ENCODE data around the gene ARHGAP28.

GRCh38 chr18:6854811-6855210, 125.3 kb downstream of the ARHGAP28 start:
- TF ChIP-seq EP300 (IDR thresholded peaks at IDR 0.05; ENCODE audit: borderline replicate concordance) (no peak), EGR1 (IDR thresholded peaks at IDR 0.05) (no peak), RAD21 (IDR thresholded peaks at IDR 0.05; ENCODE audit: low read depth) (no peak), TCF12 (IDR thresholded peaks at IDR 0.05; ENCODE audit: low read depth) (no peak), TEAD4 (IDR thresholded peaks at IDR 0.05) (no peak), USF1 (IDR thresholded peaks at IDR 0.05) (no peak), YY1 (IDR thresholded peaks at IDR 0.05; ENCODE audit: low read depth) (no peak), TAF1 (IDR thresholded peaks at IDR 0.05; ENCODE audit: low read depth) (no peak), CEBPB (IDR thresholded peaks at IDR 0.05) (no peak), MAX (IDR thresholded peaks at IDR 0.05) (no peak), CREB1 (IDR thresholded peaks at IDR 0.05; ENCODE audit: low read depth) (no peak), NFIC (IDR thresholded peaks at IDR 0.05) (no peak), REST (IDR thresholded peaks at IDR 0.05; ENCODE audit: low read depth) (no peak)
